Stimulated activated CD8-positive, alpha-beta memory T cell treated with anti-CD3 and anti-CD28 coated beads, Interleukin-4, amount 100 ng/mL, for 24 hours (primary cell): ENCODE results near the gene RBM4B.

Experiments used
- DNase-seq: peaks from one replicate; pipeline ENCODE4 v3.0.0-alpha.2; 2020; ENCODE audit warnings: low read depth

RBM4B gene

DNA sequence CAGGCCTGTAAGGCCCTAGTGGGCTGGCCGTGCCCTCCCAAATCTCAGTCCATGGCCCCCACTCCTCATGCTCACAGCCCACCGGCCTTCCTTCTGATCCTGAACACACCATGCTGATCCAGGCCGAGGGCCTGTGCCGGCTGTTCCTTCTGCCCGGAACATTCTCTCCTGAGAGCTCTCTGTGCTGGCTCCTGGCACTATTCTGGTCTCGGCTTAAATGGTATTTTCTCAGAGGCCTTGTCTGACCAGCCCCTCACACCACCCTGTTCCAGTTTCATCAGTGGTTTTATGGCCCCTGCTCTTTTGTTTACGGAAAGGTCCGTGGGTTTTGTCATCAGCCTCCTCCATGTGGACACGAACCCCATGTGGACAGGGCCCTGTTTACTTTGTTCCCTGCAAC lies 29.3 kb upstream of the RBM4B start:
- DNase-seq, result no peak

GRCh38 chr11:66705587-66706335 lies 28.1 kb upstream of the RBM4B start:
- no peak for DNase-seq

DNA sequence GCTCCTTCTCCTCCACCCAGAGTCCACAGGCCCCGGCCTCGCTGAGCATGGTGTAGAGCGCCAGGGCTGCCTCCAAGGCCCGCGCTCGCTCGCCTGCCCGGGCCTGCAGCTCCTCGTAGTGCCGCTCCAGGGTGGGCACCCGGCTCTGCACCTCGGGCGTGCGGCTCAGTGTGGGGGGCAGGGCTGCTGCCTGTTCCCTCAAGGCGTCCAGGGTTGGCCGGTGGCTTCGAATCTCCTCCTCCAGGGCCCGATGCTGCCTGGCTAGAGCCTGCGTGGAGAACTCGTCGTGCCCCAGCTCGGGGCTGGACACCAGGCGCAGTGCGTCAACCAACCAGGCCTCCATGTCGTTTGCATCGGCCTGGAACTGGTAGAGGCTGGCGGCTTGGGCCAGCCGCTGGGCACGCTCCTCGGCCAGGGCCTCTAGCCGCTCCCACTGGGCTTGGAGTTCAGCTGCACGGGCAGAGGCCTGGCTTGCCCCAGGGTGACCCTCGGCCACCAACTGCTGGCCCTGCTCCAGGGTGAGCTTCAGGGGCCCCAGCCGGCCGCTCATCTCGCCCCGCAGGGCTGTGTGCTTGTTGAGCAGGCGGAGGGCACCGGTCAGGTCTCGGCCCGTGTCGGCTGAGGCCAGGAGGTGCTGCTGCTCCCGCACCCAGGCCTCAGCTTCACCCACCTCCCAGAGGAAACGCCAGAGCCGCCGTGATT lies 27.1 kb upstream of the RBM4B start:
- DNase-seq, result no peak

DNA sequence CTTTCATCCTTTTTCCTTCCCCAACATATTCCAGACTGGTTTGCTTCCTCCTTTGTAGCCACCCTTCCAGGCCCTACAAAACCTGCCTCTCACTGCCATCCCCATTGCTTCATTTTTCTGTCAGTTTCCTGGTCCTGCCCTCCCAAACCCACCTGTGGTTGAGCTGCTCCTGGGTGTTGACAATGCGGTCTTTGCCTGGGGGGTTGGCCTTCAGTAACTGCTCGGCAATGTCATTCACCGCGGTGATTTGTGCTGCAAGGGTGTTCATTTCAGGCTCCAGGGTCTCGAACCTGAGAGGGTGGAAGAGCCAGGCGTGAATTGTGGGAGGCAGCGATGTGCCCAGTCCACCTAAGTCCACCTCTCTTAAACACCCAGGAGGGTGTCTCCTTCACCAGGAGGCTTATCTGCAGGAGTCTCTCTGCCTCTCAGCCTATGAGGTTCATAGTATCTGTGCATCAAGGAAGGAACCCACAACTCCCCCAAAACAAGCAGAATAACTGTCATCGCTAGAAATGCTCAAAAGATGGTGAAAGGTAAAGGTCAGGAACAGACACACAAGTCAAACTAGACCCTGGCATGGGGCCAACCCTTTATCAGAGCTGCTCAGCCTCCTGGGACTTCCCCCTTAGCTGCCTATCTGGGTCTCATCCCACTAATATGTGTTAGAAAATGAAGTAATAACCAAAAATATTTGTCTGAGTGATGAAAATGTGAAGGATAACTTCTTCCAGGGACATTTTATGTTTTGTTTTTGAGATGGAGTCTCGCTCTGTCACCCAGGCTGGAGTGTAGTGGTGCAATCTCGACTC lies 23.9 kb upstream of the RBM4B start:
- DNase-seq, result no peak

DNA sequence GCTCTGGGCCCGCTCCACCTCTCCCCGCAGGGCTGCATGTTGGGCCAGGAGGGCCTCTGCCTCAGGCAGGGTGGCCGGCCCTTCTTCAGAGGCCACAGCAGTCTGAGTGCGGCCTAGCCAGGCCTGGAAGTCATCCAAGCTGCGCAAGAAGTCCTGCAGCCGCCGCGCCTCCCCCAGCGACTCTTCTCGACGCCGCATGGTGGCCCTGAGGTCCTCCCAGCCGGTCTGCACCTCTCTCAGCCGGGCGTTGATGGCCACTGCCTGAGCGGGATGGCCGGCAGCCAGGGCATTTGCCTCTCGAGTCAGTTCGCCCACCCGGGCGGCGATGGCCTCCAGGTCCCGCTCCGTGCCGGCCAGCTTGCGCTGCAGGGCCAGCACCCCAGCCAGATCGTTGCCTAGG lies 23.1 kb upstream of the RBM4B start:
- DNase-seq, result no peak

GRCh38 chr11:66700337-66700736 lies 22.6 kb upstream of the RBM4B start:
- no peak for DNase-seq

DNA sequence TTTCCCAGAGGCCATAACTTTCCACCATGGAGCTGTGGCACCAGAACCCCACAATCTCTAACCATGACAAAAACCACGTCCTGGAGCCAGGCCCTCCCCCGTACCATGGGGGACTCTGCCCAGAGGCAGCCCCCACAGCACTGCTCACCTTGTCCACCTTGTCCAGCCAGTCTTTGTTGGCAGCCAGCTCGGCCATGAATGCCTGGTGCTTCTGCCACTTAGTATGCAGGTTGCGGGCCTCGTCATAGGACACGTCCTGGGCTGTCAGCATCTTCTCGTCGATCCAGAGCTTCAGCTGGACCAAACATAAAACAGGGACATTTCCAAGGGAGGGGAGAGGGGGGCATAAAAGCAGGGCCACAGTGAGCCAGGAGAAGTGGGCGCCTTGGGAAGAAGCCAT lies 20.8 kb upstream of the RBM4B start:
- DNase-seq, result no peak

DNA sequence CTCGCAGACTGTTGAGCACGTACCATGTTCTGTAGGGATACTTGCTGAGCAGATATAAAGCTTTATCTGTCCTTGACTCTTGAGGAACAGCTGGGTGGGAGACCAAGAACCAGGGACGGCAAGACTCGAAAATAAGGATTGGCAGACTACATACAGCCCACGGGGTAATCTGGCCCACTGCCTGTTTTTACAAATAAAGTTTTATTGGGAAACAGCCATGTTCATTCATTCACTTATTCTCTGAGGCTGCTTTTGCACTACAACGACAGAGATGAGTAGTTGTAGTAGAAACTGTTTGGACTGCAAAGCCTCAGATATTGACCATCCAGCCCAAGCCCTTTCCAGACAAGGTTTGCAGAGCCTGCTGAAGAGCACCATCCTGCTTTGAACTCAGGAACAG lies 20.3 kb upstream of the RBM4B start:
- no peak for DNase-seq

- no peak for DNase-seq
Observed at GRCh38 chr11:66696146-66696545, 18.5 kb upstream of the RBM4B start.

DNA sequence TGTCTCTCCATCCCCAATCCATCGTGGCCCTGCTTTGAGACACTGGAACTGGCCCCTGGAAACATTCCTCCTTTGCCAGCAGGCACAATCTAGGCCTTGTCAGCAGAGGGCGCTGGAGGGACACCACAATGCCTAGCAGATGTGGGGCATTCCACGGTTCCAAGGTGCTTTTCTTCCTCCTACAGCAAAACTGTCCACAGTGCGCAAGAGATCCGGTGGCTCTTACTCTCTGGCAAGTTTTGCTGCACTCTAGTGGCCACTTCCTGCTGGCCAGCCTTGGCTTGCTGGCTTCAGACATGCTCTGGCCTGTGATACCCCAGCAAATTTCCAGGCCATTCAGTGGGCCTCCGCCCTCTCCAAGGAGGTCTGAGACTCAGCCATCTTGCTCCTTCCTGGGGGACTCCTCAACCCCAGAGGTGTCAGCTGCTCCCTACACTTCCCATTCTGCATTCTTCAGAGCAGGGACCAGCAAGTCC lies 17.1 kb upstream of the RBM4B start:
- peak; percentile 65 for DNase-seq

- no peak for DNase-seq
Observed at GRCh38 chr11:66694056-66694410, 16.3 kb upstream of the RBM4B start.

DNA sequence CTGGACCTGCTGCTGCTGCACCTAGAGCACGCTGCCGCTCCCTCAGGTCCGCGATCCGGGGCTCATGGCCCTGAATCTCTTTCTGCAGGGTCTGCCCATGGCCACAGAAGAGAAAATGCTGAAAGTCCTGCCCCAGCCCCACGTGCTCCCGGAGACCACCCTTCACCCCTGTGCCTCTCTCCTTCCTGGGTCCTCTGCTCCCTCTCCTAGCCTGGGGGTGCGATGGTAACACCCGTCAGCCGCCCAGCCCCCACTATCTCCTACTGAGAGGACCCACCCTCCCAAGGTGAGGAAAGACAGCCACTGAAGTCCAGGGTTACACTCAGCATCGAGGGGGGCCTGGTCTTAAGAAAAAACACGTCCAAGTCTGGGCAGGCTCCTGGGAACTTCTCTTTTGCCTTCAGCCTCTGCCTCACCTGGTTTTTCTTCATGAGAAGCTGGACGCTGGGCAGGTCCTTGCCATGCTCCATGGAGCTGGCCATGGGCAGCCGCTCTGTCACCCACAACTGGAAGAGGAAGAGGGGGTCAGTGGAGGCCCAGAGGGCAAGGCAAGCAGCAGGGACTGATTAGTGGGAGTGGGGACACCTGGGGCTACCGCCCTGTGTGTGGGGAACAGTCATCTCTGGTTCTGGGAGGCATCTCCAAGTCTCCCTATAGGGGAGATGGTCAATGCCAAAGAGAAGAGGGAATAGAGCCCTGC lies 15.8 kb upstream of the RBM4B start:
- no peak for DNase-seq

- no peak for DNase-seq
Observed at GRCh38 chr11:66692871-66693331, 15.2 kb upstream of the RBM4B start.

- no peak for DNase-seq
Observed at GRCh38 chr11:66692446-66692845, 14.8 kb upstream of the RBM4B start.

- DNase-seq, result no peak
Observed at GRCh38 chr11:66691311-66691980, 13.8 kb upstream of the RBM4B start.

- no peak for DNase-seq
Observed at GRCh38 chr11:66689661-66690590, 12.2 kb upstream of the RBM4B start.

- no peak for DNase-seq
Observed at GRCh38 chr11:66688561-66689534, 11.2 kb upstream of the RBM4B start.

GRCh38 chr11:66687831-66688281 lies 10.2 kb upstream of the RBM4B start:
- no peak for DNase-seq
